ENCODE data around the gene SLC39A7.

- TF ChIP-seq POLR2AphosphoS5 (IDR thresholded peaks at IDR 0.05; ENCODE audit: low read depth) (peak; percentile 86), CTCF (IDR thresholded peaks at IDR 0.05; ENCODE audit: insufficient read depth, low read length) (no peak), GABPA (IDR thresholded peaks at IDR 0.05; ENCODE audit: low read depth) (peak; percentile 19)
Measured at GRCh38 chr6:33200219-33201146, at the start of gene SLC39A7, which contains the start of gene RXRB.

All from HL-60 (cell line).